CD14-positive monocyte (primary cell): ENCODE data around the gene ANKRD1. TPM values are rescaled to one million over a fixed set of nuclear protein-coding genes. Genes with fewer than 3 reads are reported as not detected.

Experiments used
- DNase-seq, 3 donors: peaks; one replicate each; pipeline ENCODE4 v3.0.0-alpha.2; 2011 to 2022
- H2AFZ ChIP-seq: 2 replicates; pipeline ENCODE4 v1.6.0; 2012; ENCODE audit warnings: mild to moderate bottlenecking, low read depth, low read length, inconsistent platforms; ENCODE audit not compliant: insufficient read depth, poor library complexity, severe bottlenecking
- H3K27ac ChIP-seq, 2 donors: 1 replicate in 1 of 2; 2 replicates in 1 of 2; pipeline ENCODE4 v1.5.1; 2012 to 2013; ENCODE audit warnings: low read length in 2 of 2, control low read depth in 1 of 2, inconsistent platforms in 1 of 2, low read depth in 1 of 2, mild to moderate bottlenecking in 1 of 2
- H3K27me3 ChIP-seq, 2 donors: one replicate each; pipeline versions ENCODE4 v1.6.0 to v1.6.1; 2011 to 2013; ENCODE audit warnings: low read length in 2 of 2; ENCODE audit not compliant: control insufficient read depth in 2 of 2, insufficient read depth in 2 of 2
- H3K36me3 ChIP-seq, 2 donors: replicated peaks in 1 of 2; 1 replicate in 1 of 2; 2 replicates in 1 of 2; pipeline versions ENCODE4 v1.5.1 to v1.6.1; 2012 to 2013; ENCODE audit warnings: low read length in 2 of 2, control low read depth in 1 of 2, inconsistent platforms in 1 of 2, mild to moderate bottlenecking in 1 of 2; ENCODE audit not compliant: insufficient read depth in 2 of 2, control insufficient read depth in 1 of 2
- H3K4me1 ChIP-seq, 2 donors: 1 replicate in 1 of 2; 2 replicates in 1 of 2; pipeline versions ENCODE4 v1.5.1 to v1.6.1; 2012 to 2013; ENCODE audit warnings: low read length in 2 of 2, control low read depth in 1 of 2, inconsistent platforms in 1 of 2, mild to moderate bottlenecking in 1 of 2, moderate library complexity in 1 of 2; ENCODE audit not compliant: insufficient read depth in 2 of 2, control insufficient read depth in 1 of 2
- H3K4me2 ChIP-seq: replicated peaks from 2 replicates; pipeline ENCODE3; 2012; ENCODE audit warnings: low read length, moderate library complexity, mild to moderate bottlenecking; ENCODE audit not compliant: poor library complexity, severe bottlenecking; ENCODE audit errors: extremely low read depth
- H3K4me3 ChIP-seq, 3 experiments: fragments of 200-600 bp in 1 of 3; sonication (generic) in 1 of 3; replicated peaks in 1 of 3; 1 replicate in 2 of 3; 2 replicates in 1 of 3; pipeline ENCODE4 v1.5.1; 2011 to 2013; ENCODE audit warnings: low read length in 3 of 3, mild to moderate bottlenecking in 3 of 3, control low read depth in 2 of 3, low read depth in 2 of 3, inconsistent platforms in 1 of 3, moderate library complexity in 1 of 3
- H3K79me2 ChIP-seq: 2 replicates; pipeline ENCODE4 v1.6.0; 2012; ENCODE audit warnings: mild to moderate bottlenecking, control low read depth, inconsistent platforms, low read length, moderate library complexity; ENCODE audit not compliant: insufficient read depth
- H3K9ac ChIP-seq: 2 replicates; pipeline ENCODE4 v1.6.0; 2017; ENCODE audit warnings: low read length, mild to moderate bottlenecking; ENCODE audit not compliant: insufficient read depth, poor library complexity, severe bottlenecking
- H3K9me3 ChIP-seq, 2 donors: replicated peaks in 1 of 2; 1 replicate in 1 of 2; 2 replicates in 1 of 2; pipeline versions ENCODE4 v1.5.1 to v1.6.1; 2012 to 2013; ENCODE audit warnings: low read length in 2 of 2, control low read depth in 1 of 2; ENCODE audit not compliant: control insufficient read depth in 1 of 2, insufficient read depth in 1 of 2
- H4K20me1 ChIP-seq: 2 replicates; pipeline ENCODE4 v1.6.0; 2012; ENCODE audit warnings: mild to moderate bottlenecking, low read length, control low read depth, moderate library complexity; ENCODE audit not compliant: insufficient read depth
- H3K27ac Mint-ChIP-seq, 7 donors: one replicate each; pipeline ENCODE4 v1.8.0; 2020; ENCODE audit warnings: mild to moderate bottlenecking in 7 of 7, mixed read lengths in 7 of 7, moderate library complexity in 6 of 7, inconsistent platforms in 2 of 7
- H3K27me3 Mint-ChIP-seq, 3 donors: one replicate each; pipeline ENCODE4 v1.8.0; 2021 to 2022; ENCODE audit warnings: low read depth in 3 of 3, mild to moderate bottlenecking in 3 of 3, mixed read lengths in 3 of 3, moderate library complexity in 3 of 3, inconsistent platforms in 1 of 3
- H3K36me3 Mint-ChIP-seq, 2 donors: one replicate each; pipeline ENCODE4 v1.8.0; 2020; ENCODE audit warnings: mixed read lengths in 2 of 2, inconsistent platforms in 1 of 2, mild to moderate bottlenecking in 1 of 2
- H3K4me1 Mint-ChIP-seq: one replicate; pipeline ENCODE4 v1.8.0; 2020; ENCODE audit warnings: mild to moderate bottlenecking, mixed read lengths
- H3K4me3 Mint-ChIP-seq, 2 donors: one replicate each; pipeline ENCODE4 v1.8.0; 2020; ENCODE audit warnings: mild to moderate bottlenecking in 2 of 2, mixed read lengths in 2 of 2, moderate library complexity in 1 of 2
- H3K9me3 Mint-ChIP-seq, 7 donors: one replicate each; pipeline ENCODE4 v1.8.0; 2020 to 2022; ENCODE audit warnings: mixed read lengths in 7 of 7, mild to moderate bottlenecking in 6 of 7, moderate library complexity in 6 of 7, inconsistent platforms in 2 of 7
- CTCF ChIP-seq: fragments of 200-600 bp; IDR thresholded peaks from one replicate; pipeline ENCODE4 v1.8.0; 2022; ENCODE audit warnings: antibody characterized with exemption, mild to moderate bottlenecking
- WGBS: methylation state at CpG from one replicate; pipeline ENCODE4 v1.1.5; 2013; ENCODE audit warnings: missing lambda C conversion rate; ENCODE audit not compliant: insufficient coverage; 5-methylcytosine and 5-hydroxymethylcytosine counted together
- intact Hi-C, 2 donors: fragments of 100-400 bp; cut with micrococcal nuclease; formaldehyde crosslinking; loops; one replicate each; pipeline versions ENCODE4 v1.15.0 to v1.15.1; 2023
- polyA plus RNA-seq, 3 donors: library from polyadenylated mRNA; depleted of rRNA in 1 of 3; unstranded in 2 of 3; stranded (reverse) in 1 of 3; fragments of 300-500 nt in 2 of 3; fragments of >200 nt in 1 of 3; fragmentation: Illumina TruSeq in 2 of 3; gene quantifications; 1 replicate in 2 of 3; 2 replicates in 1 of 3; pipeline ENCODE4 v1.2.3, GENCODE V29; 2012 to 2021

Gene ANKRD1
- polyA plus RNA-seq, 3 donors = not detected

DNA sequence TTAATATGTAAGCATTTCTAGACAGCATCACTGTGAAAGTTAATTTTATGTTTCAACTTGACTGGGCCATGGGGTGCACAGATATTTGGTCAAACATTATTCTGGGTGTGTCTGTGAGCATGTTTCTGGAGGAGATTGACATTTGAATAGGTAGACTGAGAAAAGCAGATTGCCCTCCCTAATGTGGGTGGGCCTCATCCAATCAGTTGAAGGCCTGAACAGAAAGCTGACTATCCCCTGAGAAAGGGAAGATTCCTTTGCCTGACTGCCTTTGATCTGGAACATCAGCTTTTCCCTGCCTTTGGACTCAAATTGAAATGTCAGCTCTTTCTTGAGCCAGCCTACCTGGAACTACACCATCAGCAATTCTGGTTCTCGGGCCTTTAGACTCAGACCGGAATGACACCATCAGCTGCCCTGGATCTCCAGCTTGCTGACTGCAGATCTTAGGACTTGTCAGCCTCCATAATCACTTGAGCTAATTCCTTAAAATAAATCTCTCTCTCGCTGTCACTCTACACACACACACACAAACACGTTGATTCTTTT lies 54.8 kb downstream of the ANKRD1 start:
- peaks cover 6% of the 10 kb centered on the region for H3K4me1 Mint-ChIP-seq
- Histone ChIP-seq H3K9me3 (peaks cover 0 to 11% of the 10 kb centered on the region in 2 donors), H3K4me3 (no peak overlapping the region), H3K4me2 (no peak overlapping the region), H2AFZ (no peak overlapping the region), H3K27me3 (peaks cover 2 to 11% of the 10 kb centered on the region in 2 donors), H3K4me1 (peaks cover 2 to 4% of the 10 kb centered on the region in 2 donors), H4K20me1 (no peaks in the 10 kb centered on the region), H3K27ac (no peak overlapping the region), H3K9ac (no peak overlapping the region), H3K36me3 (no peaks in the 10 kb centered on the region), H3K79me2 (no peaks in the 10 kb centered on the region)
- TF ChIP-seq CTCF = no peak
- DNase-seq = no peak
- H3K27ac Mint-ChIP-seq = no peak overlapping the region
- intact Hi-C loops = loop anchor here (5.0 to 10.0 kb wide), 2 partner anchors 114 to 1071 kb away; no protein-coding TSS in a partner anchor
- H3K27me3 Mint-ChIP-seq = peaks cover 14 to 29% (median 22%) of the 10 kb centered on the region in 3 donors
- H3K36me3 Mint-ChIP-seq = no peaks in the 10 kb centered on the region
- peaks cover 5 to 13% (median 10%) of the 10 kb centered on the region in 7 donors for H3K9me3 Mint-ChIP-seq
- no peak overlapping the region for H3K4me3 Mint-ChIP-seq
- 95% methylated on average over 4 of the region's 4 CpGs for WGBS

DNA sequence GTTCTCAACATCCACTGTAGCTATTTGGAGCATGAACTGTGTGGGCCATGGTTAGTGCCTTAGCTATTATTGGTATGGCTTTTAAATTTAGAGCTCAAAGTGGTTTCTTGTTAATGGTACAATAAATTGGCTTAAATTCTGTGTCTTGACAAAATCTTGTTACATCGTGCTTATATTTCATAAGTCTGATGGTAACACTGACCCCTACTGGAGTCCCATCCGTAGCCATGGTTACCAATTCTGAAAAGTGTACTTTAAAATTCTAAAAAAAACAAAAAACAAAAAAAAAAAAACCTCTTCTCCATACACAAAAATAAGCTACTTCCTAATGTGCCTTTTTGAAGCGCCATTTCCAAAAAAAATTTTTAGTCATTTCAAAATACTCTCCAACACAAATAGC lies 55.5 kb downstream of the ANKRD1 start:
- Histone ChIP-seq H3K9me3 (peaks cover 0 to 11% of the 10 kb centered on the region in 2 donors), H3K27ac (no peak overlapping the region), H3K4me3 (no peak overlapping the region), H4K20me1 (no peaks in the 10 kb centered on the region), H3K9ac (no peak overlapping the region), H3K4me1 (no peaks in the 10 kb centered on the region), H2AFZ (no peak overlapping the region), H3K79me2 (no peaks in the 10 kb centered on the region), H3K27me3 (peaks cover 2 to 11% of the 10 kb centered on the region in 2 donors), H3K36me3 (no peaks in the 10 kb centered on the region), H3K4me2 (no peak overlapping the region)
- peak; percentile 17 for TF ChIP-seq CTCF
- Mint-ChIP-seq H3K27ac (no peak overlapping the region), H3K36me3 (no peaks in the 10 kb centered on the region), H3K4me3 (no peak overlapping the region), H3K4me1 (no peaks in the 10 kb centered on the region), H3K27me3 (peaks cover 14 to 28% (median 27%) of the 10 kb centered on the region in 3 donors), H3K9me3 (peaks cover 5 to 13% (median 10%) of the 10 kb centered on the region in 7 donors)
- 71% methylated on average over 1 of the region's 3 CpGs for WGBS
- DNase-seq = peak in 1 of 3 donors; percentile 21
- intact Hi-C loops = loop anchor here (2.0 to 10.0 kb wide), 3 partner anchors 113 to 1071 kb away; no protein-coding TSS in a partner anchor
